IMR-90 (cell line): ENCODE data around the gene CARMIL1. TPM values are rescaled to one million over a fixed set of nuclear protein-coding genes. Genes with fewer than 3 reads are reported as not detected.

Experiments
- ATAC-seq: fragments of 200-7000 bp; cut with Tn5 transposase; 2 replicates; pipeline ENCODE4 v1.9.1; 2020; ENCODE audit warnings: low read depth, mild to moderate bottlenecking, moderate library complexity
- BruUV-seq: library from RNA; stranded (reverse); fragments of 400-500 nt; replicated peaks from 2 replicates; lab custom pipeline; 2021; lab: Mats Ljungman, UMichigan
- CTCF ChIA-PET: fragments of 300-600 bp; formaldehyde crosslinking; extraction: SDS; loops from one replicate; lab custom pipeline; 2021; ENCODE audit warnings: antibody characterized with exemption; lab: Yijun Ruan, JAX
- POLR2A ChIA-PET: fragments of 300-600 bp; sonication (Branson Sonifier 250); formaldehyde crosslinking; loops from one replicate; lab custom pipeline; 2022; ENCODE audit warnings: antibody characterized with exemption; ENCODE audit not compliant: unreplicated experiment; lab: Charles Lee
- DNase-seq: peaks from one replicate; pipeline ENCODE4 v3.0.0; 2013
- H2AFZ ChIP-seq: replicated peaks from 2 replicates; pipeline ENCODE3; 2013; ENCODE audit warnings: low read length, mild to moderate bottlenecking; ENCODE audit not compliant: poor library complexity
- H2AK5ac ChIP-seq: 2 replicates; pipeline ENCODE4 v1.6.1; 2013; ENCODE audit warnings: low read depth, low read length, inconsistent platforms
- H2AK9ac ChIP-seq: replicated peaks from 2 replicates; pipeline ENCODE3; 2013; ENCODE audit warnings: mild to moderate bottlenecking, low read depth, low read length, moderate library complexity; ENCODE audit not compliant: poor library complexity
- H2BK120ac ChIP-seq: 2 replicates; pipeline ENCODE4 v1.6.1; 2013; ENCODE audit warnings: low read depth, low read length, inconsistent platforms
- H2BK15ac ChIP-seq: 3 replicates; pipeline ENCODE4 v1.6.1; 2013; ENCODE audit warnings: low read depth, low read length, inconsistent platforms
- H2BK20ac ChIP-seq: 2 replicates; pipeline ENCODE4 v1.6.1; 2013; ENCODE audit warnings: low read depth, mild to moderate bottlenecking, inconsistent platforms, low read length, moderate library complexity
- H2BK5ac ChIP-seq: 2 replicates; pipeline ENCODE4 v1.6.1; 2013; ENCODE audit warnings: mild to moderate bottlenecking, low read depth, low read length, inconsistent platforms; ENCODE audit not compliant: poor library complexity, severe bottlenecking
- H3K14ac ChIP-seq: replicated peaks from 2 replicates; pipeline ENCODE4 v1.6.1; 2013; ENCODE audit warnings: low read depth, low read length, inconsistent platforms
- H3K18ac ChIP-seq: 2 replicates; pipeline ENCODE4 v1.6.1; 2013; ENCODE audit warnings: low read depth, low read length, control low read depth
- H3K23ac ChIP-seq: 2 replicates; pipeline ENCODE4 v1.6.1; 2013; ENCODE audit warnings: low read depth, low read length, inconsistent platforms
- H3K27ac ChIP-seq: 2 replicates; pipeline ENCODE4 v1.5.1; 2013; ENCODE audit warnings: mild to moderate bottlenecking, control low read depth, low read length; ENCODE audit not compliant: insufficient read depth
- H3K27me3 ChIP-seq: 2 replicates; pipeline ENCODE4 v1.6.1; 2013; ENCODE audit warnings: low read length; ENCODE audit not compliant: control insufficient read depth, insufficient read depth
- H3K36me3 ChIP-seq: 2 replicates; pipeline ENCODE4 v1.6.1; 2013; ENCODE audit warnings: low read length, mixed read lengths; ENCODE audit not compliant: control insufficient read depth, insufficient read depth
- H3K4ac ChIP-seq: 2 replicates; pipeline ENCODE4 v1.6.1; 2013; ENCODE audit warnings: low read depth, low read length, inconsistent platforms
- H3K4me1 ChIP-seq: 2 replicates; pipeline ENCODE4 v1.6.1; 2013; ENCODE audit warnings: low read length, mixed read lengths; ENCODE audit not compliant: control insufficient read depth, insufficient read depth
- H3K4me2 ChIP-seq: 2 replicates; pipeline ENCODE4 v1.6.1; 2013; ENCODE audit warnings: low read depth, mild to moderate bottlenecking, control low read depth, low read length, moderate library complexity
- H3K4me3 ChIP-seq: 2 replicates; pipeline ENCODE4 v1.5.1; 2013; ENCODE audit warnings: low read depth, mild to moderate bottlenecking, control low read depth, low read length, moderate library complexity; ENCODE audit not compliant: insufficient read depth
- H3K56ac ChIP-seq: 2 replicates; pipeline ENCODE4 v1.6.1; 2013; ENCODE audit warnings: low read length, inconsistent platforms; ENCODE audit not compliant: insufficient read depth; ENCODE audit errors: extremely low read depth
- H3K79me1 ChIP-seq, 2 experiments: 2 replicates each; pipeline ENCODE4 v1.6.1; 2013; ENCODE audit warnings: low read length in 2 of 2, inconsistent platforms in 1 of 2, low read depth in 1 of 2
- H3K9ac ChIP-seq: 2 replicates; pipeline ENCODE4 v1.6.1; 2013; ENCODE audit warnings: low read depth, low read length, control low read depth
- H3K9me1 ChIP-seq: 2 replicates; pipeline ENCODE4 v1.6.1; 2013; ENCODE audit warnings: low read length, inconsistent platforms; ENCODE audit not compliant: insufficient read depth
- H3K9me3 ChIP-seq: 2 replicates; pipeline ENCODE4 v1.6.1; 2013; ENCODE audit warnings: low read length; ENCODE audit not compliant: control insufficient read depth, insufficient read depth
- H4K20me1 ChIP-seq: 2 replicates; pipeline ENCODE4 v1.6.1; 2013; ENCODE audit warnings: low read length, inconsistent platforms; ENCODE audit not compliant: insufficient read depth
- H4K5ac ChIP-seq: 2 replicates; pipeline ENCODE4 v1.6.1; 2013; ENCODE audit warnings: mild to moderate bottlenecking, low read depth, low read length, control low read depth
- H4K8ac ChIP-seq, 2 experiments: 2 replicates each; pipeline ENCODE4 v1.6.1; 2013; ENCODE audit warnings: low read depth in 2 of 2, low read length in 2 of 2, control low read depth in 1 of 2, inconsistent platforms in 1 of 2
- H4K91ac ChIP-seq: 2 replicates; pipeline ENCODE4 v1.6.1; 2013; ENCODE audit warnings: low read depth, low read length, inconsistent platforms; ENCODE audit not compliant: insufficient read depth
- CHD1 ChIP-seq: IDR thresholded peaks from 2 replicates; pipeline ENCODE4 v1.6.1; 2012; ENCODE audit warnings: low read depth, low read length, improper control_type of control experiment
- NFE2L2 ChIP-seq: fragments of 150-350 bp; IDR thresholded peaks from 2 replicates; pipeline ENCODE4 v1.6.1; 2016; ENCODE audit warnings: low read depth, mild to moderate bottlenecking, low read length
- POLR2A ChIP-seq: IDR thresholded peaks from 2 replicates; pipeline ENCODE4 v1.6.1; 2012; ENCODE audit warnings: mild to moderate bottlenecking, low read depth, low read length
- RFX5 ChIP-seq: IDR thresholded peaks from 2 replicates; pipeline ENCODE4 v1.8.0; 2012; ENCODE audit warnings: low read depth, mild to moderate bottlenecking, low read length, moderate library complexity
- WGBS, 2 experiments: methylation state at CpG; one replicate each; pipeline versions ENCODE4 v1.1.5 to v1.1.7; 2013; ENCODE audit warnings: missing lambda C conversion rate in 2 of 2; ENCODE audit not compliant: insufficient read length in 1 of 2; ENCODE audit errors: extremely low coverage in 2 of 2; 5-methylcytosine and 5-hydroxymethylcytosine counted together
- dilution Hi-C: fragments of 300-500 bp; cut with HindIII; formaldehyde crosslinking; loops from one replicate; pipeline ENCODE4 v1.14.3; 2018; ENCODE audit warnings: low sequenced_read_pairs; ENCODE audit not compliant: unreplicated experiment
- in situ Hi-C: fragments of 300-500 bp; cut with MboI; formaldehyde crosslinking; loops from 3 replicates; pipeline ENCODE4 v1.14.3; 2019; ENCODE audit warnings: low sequenced_read_pairs, inconsistent platforms, mixed read lengths
- intact Hi-C: fragments of 100-400 bp; cut with micrococcal nuclease; formaldehyde crosslinking; loops from 2 replicates; pipeline ENCODE4 v1.10.0; 2022
- polyA plus RNA-seq, 3 experiments: library from polyadenylated mRNA; depleted of rRNA; stranded (reverse); fragments of >200 nt; gene quantifications; 2 replicates each; pipeline ENCODE4 v1.2.3, GENCODE V29; 2012; ENCODE audit warnings: low replicate concordance in 1 of 3
- total RNA-seq: library from RNA; depleted of rRNA; stranded (reverse); fragments of >200 nt; gene quantifications from 2 replicates; pipeline ENCODE4 v1.2.3, GENCODE V29; 2012
- TF ChIP-seq, protein P1 (sequence below): fragments of 150-350 bp; IDR thresholded peaks from 2 replicates; pipeline ENCODE4 v1.6.1; 2016; ENCODE audit warnings: low read depth, mild to moderate bottlenecking, low read length, moderate library complexity, borderline replicate concordance
- TF ChIP-seq, protein P2 (sequence below): conservative IDR thresholded peaks from 2 replicates; pipeline ENCODE4 v1.5.1; 2012; ENCODE audit warnings: mild to moderate bottlenecking, low read depth, low read length, improper control_type of control experiment
- TF ChIP-seq, protein P3 (sequence below): fragments of 150-350 bp; IDR thresholded peaks from 2 replicates; pipeline ENCODE4 v1.6.1; 2017; ENCODE audit warnings: mild to moderate bottlenecking, antibody characterized with exemption, low read length, low read depth

Gene CARMIL1
- total and polyA plus RNA-seq, 2 of the 4 experiments (the other 2 are of a cell fraction) = 1.3 to 2.9 TPM

DNA sequence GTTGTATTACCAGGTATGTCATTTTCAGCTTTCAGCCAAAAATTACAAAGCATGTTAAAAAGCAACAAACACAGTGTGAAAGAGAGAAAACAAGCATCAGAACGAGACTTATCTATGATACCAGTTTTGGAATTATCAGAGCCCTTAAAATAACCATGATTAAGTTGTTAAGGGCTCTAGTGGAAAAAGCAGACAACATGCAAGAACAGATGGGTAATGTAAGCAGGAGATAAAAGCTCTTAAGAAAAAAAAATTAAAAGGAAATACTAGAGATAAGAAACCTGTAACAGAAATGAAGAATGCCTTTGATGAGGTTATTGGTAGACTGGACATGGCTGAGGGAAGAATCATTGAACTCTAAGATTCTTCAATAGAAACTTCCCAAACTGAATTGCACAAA, 245.4 kb downstream of the CARMIL1 start:
- dilution Hi-C loops = no loop called here
- CTCF ChIA-PET = interaction anchor here (0.5 to 1.6 kb wide), 2 partner anchors 32 to 453 kb away, joined by 3 read pairs; no protein-coding TSS in a partner anchor
- H4K5ac ChIP-seq = no peak overlapping the region
- no CpG with 5 or more reads among the region's 1 CpG for WGBS, 2 experiments
- H3K27me3 ChIP-seq = no peaks in the 10 kb centered on the region
- no peak overlapping the region for H2BK5ac ChIP-seq
- no peak overlapping the region for H3K18ac ChIP-seq
- no peak overlapping the region for H3K14ac ChIP-seq
- in situ Hi-C loops = no loop called here
- no peak overlapping the region for H3K56ac ChIP-seq
- ATAC-seq (no peak), DNase-seq (no peak)
- BruUV-seq = no TSS peak
- H3K4ac ChIP-seq = no peak overlapping the region
- H3K9me3 ChIP-seq = no peaks in the 10 kb centered on the region
- H3K4me3 ChIP-seq = no peak overlapping the region
- POLR2A ChIA-PET = no interaction called here
- no peaks in the 10 kb centered on the region for H3K79me1 ChIP-seq
- no peak overlapping the region for H3K27ac ChIP-seq
- no peak overlapping the region for H2AFZ ChIP-seq
- H2AK5ac ChIP-seq = no peak overlapping the region
- no peak overlapping the region for H2AK9ac ChIP-seq
- H3K9me1 ChIP-seq = no peaks in the 10 kb centered on the region
- H2BK120ac ChIP-seq = no peak overlapping the region
- H3K4me1 ChIP-seq = no peaks in the 10 kb centered on the region
- H3K36me3 ChIP-seq = no peaks in the 10 kb centered on the region
- no peak overlapping the region for H3K23ac ChIP-seq
- no peak overlapping the region for H3K4me2 ChIP-seq
- H4K8ac ChIP-seq = no peak overlapping the region
- no peaks in the 10 kb centered on the region for H4K20me1 ChIP-seq
- intact Hi-C loops = no loop called here
- H2BK20ac ChIP-seq = no peak overlapping the region
- no peak overlapping the region for H2BK15ac ChIP-seq
- no peak for TF ChIP-seq NFE2L2
- TF ChIP-seq, protein P1, sequence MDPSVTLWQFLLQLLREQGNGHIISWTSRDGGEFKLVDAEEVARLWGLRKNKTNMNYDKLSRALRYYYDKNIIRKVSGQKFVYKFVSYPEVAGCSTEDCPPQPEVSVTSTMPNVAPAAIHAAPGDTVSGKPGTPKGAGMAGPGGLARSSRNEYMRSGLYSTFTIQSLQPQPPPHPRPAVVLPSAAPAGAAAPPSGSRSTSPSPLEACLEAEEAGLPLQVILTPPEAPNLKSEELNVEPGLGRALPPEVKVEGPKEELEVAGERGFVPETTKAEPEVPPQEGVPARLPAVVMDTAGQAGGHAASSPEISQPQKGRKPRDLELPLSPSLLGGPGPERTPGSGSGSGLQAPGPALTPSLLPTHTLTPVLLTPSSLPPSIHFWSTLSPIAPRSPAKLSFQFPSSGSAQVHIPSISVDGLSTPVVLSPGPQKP = no peak
- no peak for TF ChIP-seq POLR2A
- TF ChIP-seq, protein P2, sequence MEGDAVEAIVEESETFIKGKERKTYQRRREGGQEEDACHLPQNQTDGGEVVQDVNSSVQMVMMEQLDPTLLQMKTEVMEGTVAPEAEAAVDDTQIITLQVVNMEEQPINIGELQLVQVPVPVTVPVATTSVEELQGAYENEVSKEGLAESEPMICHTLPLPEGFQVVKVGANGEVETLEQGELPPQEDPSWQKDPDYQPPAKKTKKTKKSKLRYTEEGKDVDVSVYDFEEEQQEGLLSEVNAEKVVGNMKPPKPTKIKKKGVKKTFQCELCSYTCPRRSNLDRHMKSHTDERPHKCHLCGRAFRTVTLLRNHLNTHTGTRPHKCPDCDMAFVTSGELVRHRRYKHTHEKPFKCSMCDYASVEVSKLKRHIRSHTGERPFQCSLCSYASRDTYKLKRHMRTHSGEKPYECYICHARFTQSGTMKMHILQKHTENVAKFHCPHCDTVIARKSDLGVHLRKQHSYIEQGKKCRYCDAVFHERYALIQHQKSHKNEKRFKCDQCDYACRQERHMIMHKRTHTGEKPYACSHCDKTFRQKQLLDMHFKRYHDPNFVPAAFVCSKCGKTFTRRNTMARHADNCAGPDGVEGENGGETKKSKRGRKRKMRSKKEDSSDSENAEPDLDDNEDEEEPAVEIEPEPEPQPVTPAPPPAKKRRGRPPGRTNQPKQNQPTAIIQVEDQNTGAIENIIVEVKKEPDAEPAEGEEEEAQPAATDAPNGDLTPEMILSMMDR = no peak
- TF ChIP-seq, protein P3, sequence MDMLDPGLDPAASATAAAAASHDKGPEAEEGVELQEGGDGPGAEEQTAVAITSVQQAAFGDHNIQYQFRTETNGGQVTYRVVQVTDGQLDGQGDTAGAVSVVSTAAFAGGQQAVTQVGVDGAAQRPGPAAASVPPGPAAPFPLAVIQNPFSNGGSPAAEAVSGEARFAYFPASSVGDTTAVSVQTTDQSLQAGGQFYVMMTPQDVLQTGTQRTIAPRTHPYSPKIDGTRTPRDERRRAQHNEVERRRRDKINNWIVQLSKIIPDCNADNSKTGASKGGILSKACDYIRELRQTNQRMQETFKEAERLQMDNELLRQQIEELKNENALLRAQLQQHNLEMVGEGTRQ = no peak
- no peak for TF ChIP-seq CHD1
- no peak for TF ChIP-seq RFX5
- H4K91ac ChIP-seq = no peak overlapping the region
- no peak overlapping the region for H3K9ac ChIP-seq
